HG03354 (cell line): ENCODE measurements around the gene CC2D1A.
"Not testable (repeated sequence)": the region's sequence is repeated elsewhere in the genome, so short reads cannot be mapped to it uniquely, and the experiment has no call there.

Experiments used
- ATAC-seq: cut with Tn5 transposase; IDR thresholded peaks from one replicate; pipeline ENCODE4 v1.9.1; 2021; ENCODE audit warnings: mild to moderate bottlenecking; ENCODE audit not compliant: unreplicated experiment, poor library complexity, severe bottlenecking

The CC2D1A gene

DNA sequence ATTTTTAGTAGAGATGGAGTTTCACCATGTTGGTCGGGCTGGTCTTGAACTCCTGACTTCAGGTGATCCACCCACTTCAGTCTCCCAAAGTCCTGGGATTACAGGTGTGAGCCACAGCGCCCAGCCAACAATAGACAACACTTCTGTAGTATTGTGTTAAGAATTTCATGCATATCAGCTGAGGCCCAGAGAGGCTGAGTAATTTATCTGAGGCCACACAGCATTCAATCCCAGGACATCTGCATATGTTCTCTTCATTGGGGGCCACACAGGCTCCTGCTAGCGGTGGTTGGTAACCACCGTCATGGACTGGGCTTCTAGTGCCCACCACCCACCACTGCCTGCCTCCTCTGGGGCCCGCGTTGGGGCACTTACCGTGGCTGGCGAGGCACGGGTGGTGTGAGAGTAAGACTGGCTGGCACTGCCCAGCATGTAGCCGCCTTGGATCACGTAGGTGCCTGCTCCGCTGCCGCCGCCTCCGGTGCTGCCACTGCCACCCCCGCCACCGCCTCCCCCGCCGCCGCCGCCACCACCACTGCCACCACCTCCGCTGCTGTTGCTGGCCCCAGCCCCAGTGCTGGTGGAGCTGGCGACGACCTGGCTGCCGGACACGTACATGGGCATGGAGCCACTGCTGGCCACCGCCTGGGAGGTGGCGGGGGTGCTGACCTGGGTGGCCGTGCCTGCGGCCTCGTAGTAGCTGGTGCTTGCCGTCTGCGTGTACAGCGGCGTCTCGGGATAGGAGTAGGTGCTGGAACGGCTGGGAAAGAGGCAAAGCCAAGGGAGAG is 66.6 kb downstream of the CC2D1A start:
- ATAC-seq: no peak

DNA sequence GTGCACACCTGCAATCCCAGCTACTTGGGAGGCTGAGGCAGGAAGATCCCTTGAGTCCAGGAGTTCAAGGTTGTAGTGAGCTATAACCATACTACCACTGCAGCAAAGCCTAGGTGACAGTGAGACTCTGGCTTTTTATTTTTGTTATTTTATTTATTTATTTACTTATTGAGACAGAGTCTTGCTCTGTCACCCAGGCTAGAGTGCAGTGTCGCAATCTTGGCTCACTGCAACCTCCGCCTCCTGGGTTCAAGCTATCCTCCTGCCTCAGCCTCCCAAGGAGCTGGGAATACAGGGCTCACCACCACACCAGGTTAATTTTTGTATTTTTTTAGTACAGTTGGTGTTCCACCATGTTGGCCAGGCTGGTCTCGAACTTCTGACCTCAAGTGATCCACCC is 67.5 kb downstream of the CC2D1A start:
- not testable (repeated sequence) for ATAC-seq

DNA sequence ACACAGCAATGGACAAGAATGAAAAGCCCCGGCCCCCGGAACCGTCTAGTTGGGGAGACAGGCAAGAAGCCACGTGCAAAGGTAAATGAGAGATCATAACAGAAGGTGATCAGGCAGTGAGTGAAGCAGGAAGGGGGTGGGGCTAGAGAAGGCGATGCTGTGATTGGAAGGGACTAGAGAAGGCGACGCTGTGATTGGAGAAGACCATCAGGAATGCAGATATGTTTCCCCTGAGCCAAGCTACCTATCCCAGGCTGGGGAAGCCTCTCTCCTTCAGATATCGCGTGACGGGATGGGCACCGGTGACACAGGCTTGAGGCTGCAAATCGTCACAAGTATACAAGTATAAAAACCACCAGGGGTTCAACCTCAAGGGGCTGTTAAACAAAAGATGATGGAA is 68.1 kb downstream of the CC2D1A start:
- ATAC-seq: no peak

DNA sequence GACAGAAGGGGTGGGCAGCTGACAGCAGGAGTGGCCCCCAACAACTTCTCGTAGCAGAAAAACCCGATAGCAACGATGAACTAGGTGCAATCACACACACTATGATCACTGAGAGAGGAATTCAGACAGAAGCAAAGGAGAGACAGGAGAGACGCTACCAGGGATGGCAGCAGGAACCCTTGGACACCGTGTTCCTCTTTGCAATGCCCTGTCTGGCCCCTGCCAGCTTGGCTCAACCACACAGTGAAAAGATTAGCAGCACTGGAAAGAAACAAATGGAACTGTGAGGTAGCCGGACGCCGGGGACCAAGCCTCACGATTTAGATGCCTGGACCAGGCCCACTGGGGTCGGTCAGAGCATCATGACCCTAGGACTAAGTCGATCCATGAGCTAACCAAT is 69.9 kb downstream of the CC2D1A start:
- ATAC-seq: no peak

DNA sequence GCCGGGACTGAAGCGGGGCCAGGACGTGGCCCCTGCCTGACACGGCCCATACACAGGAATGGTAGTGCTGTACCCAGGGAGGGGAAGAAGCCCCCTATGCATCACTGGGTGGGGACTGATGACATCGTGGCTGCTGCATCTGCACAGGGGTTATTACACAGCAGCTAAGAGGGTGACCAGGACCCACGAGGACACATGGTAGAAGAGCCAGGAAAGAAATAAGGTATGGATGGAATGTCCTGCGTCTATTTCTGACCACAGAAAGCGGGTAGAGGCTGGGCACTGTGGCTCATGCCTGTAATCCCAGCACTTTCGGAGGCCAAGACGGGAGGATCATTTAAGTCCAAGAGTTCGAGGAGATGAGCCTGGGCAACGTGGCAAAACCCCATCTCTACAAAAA is 70.4 kb downstream of the CC2D1A start:
- no peak for ATAC-seq

DNA sequence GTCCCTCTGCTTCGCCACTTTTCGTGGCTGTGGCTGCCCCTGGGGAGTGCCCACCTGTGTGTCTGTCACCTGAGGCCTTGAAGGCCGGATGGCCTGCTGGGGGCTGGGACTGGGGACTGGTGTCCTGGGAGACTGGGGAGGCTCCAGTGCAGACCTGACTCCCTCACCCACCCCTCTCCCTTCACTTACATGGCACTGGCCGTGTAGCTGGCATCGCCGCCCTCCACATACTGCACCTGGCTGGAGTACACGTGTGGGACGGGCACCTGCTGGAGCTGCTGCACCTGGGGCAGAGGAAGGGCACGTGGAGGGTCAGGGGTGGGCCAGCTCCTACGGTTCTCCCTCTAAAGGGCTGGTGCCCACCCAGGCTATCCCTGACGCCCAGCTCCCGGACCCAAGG is 71.8 kb downstream of the CC2D1A start:
- no peak for ATAC-seq

DNA sequence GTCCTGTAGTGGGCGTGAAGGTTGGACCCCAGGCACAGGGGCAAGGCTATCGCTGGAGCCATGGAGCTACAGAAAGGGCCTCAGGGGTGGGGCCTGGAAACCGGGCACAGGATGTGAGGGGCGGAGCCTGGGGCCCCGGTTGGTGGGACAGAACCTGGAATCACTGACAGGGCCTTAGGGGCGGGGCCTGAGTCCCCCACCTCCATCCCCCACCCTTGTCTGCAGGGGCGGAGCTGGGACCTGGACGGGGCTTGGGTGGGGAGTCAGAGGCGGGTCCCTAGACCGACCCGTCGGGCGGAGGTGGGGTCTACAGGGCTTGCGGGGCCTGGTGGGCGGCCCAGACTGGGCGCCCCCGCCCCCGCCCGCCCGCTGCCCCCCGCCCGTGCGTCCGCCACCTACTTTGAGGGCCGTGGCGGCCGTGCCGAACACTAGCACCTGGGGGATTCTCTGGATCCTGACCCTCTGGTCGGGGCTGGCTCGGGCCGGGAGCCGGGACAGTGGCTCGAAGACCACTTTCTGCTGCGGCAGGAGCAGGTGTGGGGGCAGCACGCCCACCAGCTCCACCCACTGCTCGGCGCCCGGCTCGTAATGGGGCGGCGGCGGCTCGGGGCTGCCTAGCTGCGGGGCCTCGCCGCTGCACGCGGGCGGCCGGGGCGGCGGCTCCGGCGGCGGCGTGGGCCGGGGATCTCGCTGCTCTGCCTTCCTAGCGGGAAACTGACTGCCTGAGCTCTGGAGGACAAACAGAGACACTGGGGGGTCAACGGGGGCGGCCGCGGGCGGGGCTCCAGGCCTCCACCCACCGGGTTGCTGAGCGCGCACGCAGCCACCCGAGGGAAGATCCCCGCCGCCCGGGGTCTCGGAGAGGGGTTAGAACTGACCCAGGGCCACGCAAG is 72.6 kb downstream of the CC2D1A start:
- ATAC-seq: no peak

DNA sequence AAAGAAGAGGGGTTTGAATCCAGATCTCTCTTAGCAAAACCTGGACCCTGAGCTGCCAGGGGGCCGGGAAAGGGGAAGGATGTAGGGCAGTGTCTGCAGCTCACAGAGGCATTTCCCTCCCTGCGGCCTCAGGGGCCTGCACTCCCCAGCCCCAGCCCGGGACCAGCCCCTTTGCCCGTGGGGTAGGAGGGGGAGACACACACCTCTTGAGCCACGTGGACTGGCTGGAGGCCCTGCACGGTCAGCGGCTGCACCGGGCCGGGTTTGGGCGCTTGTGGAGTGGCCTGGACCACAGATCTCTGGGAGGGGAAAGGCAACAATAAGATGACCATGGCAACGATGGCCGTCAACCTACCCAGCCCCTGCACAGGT is 73.2 kb downstream of the CC2D1A start:
- no peak for ATAC-seq

DNA sequence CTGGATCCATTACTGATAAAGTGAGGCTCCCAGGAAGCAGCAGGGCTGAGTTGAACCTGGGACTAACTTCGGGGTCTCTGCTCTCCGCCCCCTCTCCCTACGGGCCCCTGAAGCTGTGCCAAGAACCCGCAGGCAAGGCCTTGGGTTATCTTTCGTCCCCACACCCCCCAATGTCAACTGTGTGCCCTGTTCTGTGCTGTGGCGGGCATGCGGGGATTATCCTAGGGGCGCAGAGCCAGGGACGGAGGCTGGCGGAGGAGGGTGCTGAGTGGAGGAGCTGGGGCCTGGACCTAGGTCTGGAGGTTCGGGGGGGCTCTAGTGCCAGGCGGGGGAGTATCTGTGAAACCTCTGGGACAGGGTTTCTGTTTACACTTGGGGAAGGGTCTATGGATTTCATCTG is 73.7 kb downstream of the CC2D1A start:
- ATAC-seq: no peak

DNA sequence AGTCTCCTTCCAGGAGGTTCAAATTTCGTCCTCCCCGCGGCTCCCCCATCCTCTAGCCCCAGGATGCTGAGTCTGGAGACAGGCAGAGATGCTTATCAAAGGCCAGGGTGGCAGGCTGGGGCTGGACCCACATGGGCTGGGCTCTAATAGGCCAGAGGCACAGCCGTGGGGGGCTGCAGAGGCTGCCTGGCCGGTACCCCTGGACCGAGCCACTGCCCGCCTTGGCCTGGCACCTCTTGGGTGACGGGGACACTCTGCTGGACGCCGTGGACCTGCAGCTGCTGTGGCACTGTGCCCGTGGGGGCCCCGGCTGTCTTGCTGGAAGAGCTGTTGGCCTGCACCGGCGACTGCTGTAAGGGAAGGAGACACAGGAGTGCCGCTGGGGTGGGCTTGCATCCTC is 74.3 kb downstream of the CC2D1A start:
- no peak for ATAC-seq
